GM21381 (cell line): ENCODE results near the gene CD14.
A peak's percentile ranks its signal among the peaks of the same experiment; 100 is the strongest.
"Not testable (repeated sequence)": the region's sequence is repeated elsewhere in the genome, so short reads cannot be mapped to it uniquely, and the experiment has no call there.

ENCODE experiments used
- ATAC-seq: cut with Tn5 transposase; IDR thresholded peaks from one replicate; pipeline ENCODE4 v1.9.1; 2021; ENCODE audit warnings: mild to moderate bottlenecking, moderate library complexity; ENCODE audit not compliant: unreplicated experiment

The CD14 gene

DNA sequence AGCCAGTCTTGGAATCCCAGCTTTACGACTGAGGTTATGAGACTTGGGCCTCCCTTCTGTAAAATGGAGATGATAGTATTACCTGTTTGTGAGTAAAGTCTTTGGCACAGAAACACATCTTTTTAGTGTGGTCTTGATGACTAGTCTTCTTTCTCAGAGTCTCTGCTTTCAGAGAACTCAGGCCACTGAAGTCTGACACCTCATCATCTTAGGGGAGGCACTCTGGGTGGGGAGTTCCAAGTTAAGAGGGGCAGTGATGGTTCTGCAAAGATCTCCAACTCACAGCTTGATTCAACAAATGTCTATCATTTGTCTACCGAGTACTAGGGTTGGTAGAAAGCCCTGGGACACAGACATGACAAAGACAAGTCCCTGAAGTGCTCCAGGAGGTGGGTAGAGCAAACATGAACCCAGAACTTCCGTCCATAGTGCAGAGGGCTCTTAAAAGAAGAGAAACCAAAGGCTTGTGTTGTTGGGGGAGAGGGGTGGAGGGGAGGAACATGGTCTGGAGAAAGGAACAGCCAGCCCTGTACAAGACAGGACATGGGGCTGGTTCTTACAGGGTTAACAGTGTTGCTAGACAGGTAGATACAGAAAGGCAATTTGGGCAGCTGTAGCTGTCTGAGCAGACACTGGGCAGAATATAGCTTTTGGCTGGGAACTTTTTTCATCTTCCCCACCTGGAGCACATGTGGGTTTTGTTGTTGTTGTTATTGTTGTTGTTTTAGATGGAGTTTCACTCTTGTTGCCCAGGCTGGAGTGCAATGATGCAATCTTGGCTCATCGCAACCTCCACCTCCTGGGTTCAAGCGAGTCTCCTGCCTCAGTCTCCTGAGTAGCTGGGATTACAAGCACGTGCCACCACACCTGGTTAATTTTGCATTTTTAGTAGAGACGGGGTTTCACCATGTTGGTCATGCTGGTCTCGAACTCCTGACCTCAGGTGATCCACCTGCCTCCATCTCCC is 2.6 kb upstream of the CD14 start:
- no peak for ATAC-seq

- ATAC-seq, result no peak
Observed at GRCh38 chr5:140634103-140634502, 1.1 kb upstream of the CD14 start.

DNA sequence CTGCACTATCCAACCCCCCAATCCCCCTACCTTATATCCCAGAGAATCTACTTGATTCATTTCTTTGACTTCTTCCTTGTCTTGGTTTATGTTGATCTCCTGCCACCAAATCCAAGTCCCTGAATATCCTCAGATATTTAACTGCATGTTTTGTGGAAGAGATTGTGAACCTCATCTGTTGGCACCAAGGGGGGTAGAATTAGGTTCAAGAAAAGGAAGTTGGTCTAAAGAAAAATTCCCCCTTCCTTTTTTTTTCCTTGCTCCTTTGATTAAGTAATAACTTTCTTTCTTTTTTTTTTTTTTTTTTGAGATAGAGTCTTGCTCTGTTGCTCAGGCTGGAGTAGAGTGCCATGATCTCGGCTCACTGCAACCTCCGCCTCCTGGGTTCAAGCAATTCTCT is 526 bp upstream of the CD14 start:
- no peak for ATAC-seq

DNA sequence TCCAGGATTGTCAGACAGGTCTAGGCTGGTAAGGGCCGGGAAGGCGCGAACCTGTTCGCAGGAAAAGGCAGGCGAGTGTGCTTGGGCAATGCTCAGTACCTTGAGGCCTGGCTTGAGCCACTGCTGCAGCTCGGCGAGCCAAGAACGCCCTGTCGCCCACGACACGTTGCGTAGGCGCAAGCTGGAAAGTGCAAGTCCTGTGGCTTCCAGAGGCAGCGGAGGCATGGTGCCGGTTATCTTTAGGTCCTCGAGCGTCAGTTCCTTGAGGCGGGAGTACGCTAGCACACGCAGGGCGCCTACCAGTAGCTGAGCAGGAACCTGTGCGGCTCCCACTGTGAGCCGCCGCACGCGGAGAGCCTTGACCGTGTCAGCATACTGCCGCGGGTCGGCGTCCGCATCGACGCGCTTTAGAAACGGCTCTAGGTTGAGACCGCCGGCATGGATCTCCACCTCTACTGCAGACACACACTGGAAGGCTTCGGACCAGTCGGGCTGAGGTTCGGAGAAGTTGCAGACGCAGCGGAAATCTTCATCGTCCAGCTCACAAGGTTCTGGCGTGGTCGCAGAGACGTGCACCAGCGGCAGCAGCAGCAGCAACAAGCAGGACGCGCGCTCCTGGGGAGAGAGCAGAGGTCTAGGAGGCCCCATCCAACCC is 482 bp downstream of the CD14 start:
- ATAC-seq, result peak; percentile 56

GRCh38 chr5:140631831-140632365 is 1.1 kb downstream of the CD14 start:
- peak; percentile 43 for ATAC-seq

DNA sequence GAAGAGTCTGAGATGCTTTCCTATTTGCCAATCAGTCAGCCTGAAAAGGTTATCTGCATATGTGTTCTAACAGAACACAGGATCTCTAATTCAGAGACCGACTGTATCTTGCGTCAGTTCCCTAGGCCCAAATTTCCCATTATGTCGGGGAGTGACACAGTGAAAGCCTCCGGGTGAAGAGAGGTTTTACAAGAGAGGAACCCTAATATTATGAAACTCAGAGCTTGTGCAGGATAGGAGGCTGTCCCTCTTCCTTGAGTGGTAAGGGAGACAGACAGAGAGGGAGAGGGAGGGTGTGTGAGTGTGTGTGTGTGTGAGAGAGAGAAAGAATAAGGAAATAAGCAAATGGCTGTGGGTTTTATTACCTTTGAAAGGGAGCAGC is 1.9 kb downstream of the CD14 start:
- no peak for ATAC-seq

GRCh38 chr5:140630292-140631035 is 2.5 kb downstream of the CD14 start:
- ATAC-seq, result no peak

- ATAC-seq, result no peak
Observed at GRCh38 chr5:140628711-140629110, 4.3 kb downstream of the CD14 start.

DNA sequence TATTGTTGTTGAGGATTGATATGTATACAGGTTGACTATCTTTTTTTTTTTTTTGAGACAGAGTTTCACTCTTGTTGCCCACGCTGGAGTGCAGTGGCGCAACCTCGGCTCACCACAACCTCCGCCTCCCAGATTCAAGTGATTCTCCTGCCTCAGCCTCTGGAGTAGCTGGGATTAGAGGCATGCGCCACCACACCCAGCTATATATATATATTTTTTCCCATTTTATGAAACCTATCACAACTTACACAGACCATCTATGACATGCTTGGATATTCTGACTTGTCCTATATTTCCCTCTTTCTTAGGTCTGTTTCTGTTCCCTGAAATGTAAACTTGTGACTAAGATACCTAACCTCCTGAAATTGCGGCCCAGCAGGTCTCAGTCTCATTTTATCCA is 5.0 kb downstream of the CD14 start:
- ATAC-seq, result no peak

DNA sequence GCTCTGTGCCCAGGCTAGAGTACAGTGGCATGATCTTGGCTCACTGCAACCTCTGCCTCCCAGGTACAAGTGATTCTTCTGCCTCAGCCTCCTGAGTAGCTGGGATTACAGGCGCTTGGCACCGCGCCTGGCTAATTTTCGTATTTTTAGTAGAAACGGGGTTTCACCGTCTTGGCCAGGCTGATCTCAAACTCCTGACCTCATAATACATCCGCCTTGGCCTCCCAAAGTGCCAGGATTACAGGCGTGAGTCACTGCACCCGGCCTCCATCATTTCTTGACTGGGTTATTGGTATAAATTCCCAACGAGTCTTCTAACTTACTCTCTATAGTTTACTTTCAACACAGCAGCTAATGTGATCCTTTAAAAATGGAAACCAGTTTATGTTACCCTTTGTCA is 8.1 kb downstream of the CD14 start:
- ATAC-seq, result not testable (repeated sequence)

- not testable (repeated sequence) for ATAC-seq
Observed at GRCh38 chr5:140623061-140623460, 9.9 kb downstream of the CD14 start.

DNA sequence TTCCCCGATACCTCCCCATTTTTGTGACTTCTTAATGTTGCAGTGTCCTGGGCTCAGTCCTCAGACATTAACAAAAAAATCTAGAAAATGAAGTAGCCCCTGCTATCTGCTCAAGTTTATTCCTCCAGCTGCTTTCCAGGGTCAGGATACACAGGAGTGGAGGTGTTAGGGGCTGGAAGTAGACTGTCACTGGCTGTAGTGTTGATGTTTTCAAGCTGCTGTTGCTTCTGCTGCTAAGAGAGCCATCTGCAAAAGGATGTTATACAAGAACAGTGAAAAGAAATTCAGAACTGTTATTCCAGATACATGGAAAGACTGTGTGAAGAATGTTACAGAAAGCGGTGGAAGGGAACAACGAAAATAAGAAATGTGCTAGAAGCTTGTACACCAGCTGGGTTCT is 10.7 kb downstream of the CD14 start:
- ATAC-seq, result no peak

DNA sequence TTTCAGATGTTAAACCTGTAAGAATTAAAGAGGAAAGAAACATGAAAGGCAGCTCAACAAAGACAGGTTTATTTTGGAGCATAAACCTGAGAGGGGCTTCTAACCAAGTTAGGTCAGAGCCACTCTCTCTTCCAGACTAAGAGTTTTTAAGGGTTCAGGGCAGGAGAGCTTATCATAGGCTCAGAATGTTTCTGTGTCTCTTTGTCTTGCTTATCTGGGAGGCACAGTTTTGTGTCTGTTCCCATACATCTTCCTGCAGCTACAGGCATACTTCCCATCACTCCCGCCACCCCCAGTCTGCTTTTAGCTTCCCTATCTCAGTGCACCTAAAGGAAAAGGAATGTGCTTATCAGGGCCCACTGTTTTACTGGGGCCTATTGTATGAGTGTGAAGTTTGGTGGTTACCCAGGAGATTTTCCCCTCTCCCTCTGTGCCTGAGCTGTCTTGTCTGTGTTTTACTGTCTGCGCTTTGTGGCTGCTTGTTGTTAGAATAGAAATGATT is 21.9 kb downstream of the CD14 start:
- ATAC-seq, result no peak

GRCh38 chr5:140609126-140609525 is 23.8 kb downstream of the CD14 start:
- no peak for ATAC-seq

DNA sequence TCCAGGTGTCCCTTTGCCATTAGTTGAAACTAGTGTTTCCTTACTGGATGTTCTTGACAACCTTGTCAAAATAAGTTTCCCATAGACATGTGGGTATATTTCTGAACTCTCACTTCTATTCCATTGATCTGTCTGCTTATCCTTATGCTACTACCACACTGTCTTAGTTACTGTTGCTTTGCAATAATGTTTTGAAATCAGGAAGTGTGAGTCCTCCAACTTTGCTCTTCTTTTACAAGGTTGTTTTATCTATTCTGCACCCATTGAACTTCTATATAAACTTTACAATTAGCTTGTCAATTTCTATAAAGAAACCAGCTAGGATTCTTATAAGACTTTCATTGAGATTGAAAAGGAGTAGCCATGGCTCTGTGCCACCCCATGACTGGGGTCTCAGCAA is 24.3 kb downstream of the CD14 start:
- ATAC-seq, result no peak

DNA sequence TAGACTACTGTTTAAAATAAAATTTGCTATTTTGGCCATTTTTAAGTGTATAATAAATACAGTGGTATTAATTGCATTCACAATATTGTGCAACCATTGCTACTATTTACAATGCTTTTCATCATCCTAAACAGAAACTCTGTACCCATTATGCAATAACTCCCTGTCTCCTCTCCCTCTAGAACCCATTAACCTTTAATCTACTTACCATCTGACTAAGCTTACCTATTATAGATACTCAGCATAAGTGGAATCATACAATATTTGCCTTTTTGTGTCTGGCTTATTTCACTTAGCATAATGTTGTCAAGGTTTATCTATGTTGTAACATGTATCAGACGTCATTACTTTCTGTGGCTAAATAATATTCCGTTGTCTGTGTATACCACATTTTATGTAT is 25.9 kb downstream of the CD14 start:
- no peak for ATAC-seq

DNA sequence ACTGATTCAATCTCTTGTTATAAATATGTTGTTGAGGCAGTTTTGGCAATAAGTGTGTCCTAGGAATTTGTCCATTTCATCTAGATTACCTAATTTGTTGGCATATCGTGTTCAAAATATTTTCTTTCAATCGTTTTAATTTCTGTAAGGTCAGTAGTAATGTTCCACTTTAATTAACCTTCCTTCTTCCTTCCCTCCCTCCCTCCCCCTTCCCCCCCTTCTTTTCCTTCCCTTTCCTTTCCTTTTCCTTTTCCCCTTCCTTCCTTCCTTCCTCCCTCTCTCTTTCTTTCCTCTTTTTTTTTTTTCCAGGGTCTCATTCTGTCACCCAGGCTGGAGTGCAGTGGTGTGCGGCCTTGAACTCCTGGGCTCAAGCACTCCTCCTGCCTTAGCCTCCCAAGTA is 27.1 kb downstream of the CD14 start:
- ATAC-seq, result no peak

DNA sequence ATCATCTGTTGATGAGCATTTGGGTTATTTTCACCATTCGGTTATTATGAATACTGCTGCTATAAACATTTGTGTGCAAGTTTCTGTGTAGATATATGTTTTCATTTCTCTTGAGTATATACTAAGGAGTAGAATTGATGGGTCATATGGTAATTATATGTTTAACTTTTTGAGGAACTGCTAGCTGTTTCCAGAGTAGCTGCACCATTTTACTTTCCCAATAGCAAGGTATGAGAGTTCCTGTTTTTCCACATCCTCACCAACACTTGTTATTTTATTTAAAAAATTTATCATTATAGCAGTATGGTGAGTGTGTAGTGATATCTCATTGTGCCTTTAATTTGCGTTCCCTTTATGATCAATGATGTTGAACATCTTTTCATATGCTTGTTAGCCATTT is 29.2 kb downstream of the CD14 start:
- ATAC-seq, result no peak

DNA sequence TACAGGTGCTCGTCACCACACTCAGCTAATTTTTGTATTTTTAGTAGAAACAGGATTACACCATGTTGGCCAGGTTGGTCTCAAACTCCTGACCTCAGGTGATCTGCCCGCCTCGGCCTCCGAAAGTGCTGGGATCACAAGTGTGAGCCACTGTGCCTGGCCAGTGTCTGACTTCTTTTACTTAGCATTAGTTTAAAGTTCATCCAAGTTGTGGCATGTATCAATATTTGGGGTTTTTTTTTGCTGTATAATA is 29.6 kb downstream of the CD14 start:
- ATAC-seq, result not testable (repeated sequence)

DNA sequence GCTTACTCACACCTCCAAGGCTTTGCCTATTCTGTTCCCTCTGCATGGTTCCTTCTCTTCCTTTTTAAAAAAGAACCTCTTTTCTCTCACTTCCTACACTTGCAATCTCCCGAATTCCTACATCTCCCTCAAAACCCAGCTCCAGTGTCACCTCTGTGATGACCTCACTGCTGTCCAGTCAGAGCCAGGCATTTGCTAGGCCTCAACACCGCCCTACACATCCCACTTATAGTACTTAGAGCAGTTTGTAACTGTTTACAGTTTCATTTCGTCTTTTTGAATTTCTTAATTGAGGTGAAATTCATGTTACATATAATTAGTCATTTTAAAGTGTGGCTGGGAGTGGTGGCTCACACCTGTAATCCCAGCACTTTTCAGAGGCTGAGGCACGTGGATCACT is 30.8 kb downstream of the CD14 start:
- no peak for ATAC-seq

DNA sequence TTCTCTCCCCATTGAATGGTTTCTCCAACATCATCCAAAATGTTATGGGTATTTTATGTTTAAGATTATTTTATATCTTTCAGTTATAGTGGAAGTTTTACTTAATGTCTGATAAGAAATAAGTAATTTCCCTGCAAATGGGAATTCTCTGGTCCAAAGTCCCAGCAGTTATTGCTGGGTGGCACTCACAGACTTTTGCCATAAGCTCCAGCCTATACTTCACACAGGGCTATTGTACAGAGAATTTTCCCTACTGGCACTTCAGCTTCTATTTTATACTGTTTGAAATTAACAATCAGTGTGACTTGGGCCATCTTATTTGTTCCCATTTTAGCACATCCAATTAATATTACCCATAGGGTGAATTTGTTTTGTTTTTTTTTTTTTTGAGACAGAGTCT is 32.9 kb downstream of the CD14 start:
- ATAC-seq, result no peak
